Right atrium auricular region (tissue), 2 donors: ENCODE data around the gene PSME1. TPM values are rescaled to one million over a fixed set of nuclear protein-coding genes. Genes with fewer than 3 reads are reported as not detected.
A peak's percentile ranks its signal among the peaks of the same experiment; 100 is the strongest.

Experiments
- DNase-seq: peaks from one replicate; pipeline ENCODE4 v3.0.0-alpha.2; 2019; ENCODE audit warnings: low spot score
- H3K27ac ChIP-seq, 2 donors: fragments of 200-600 bp; sonication (generic); 1 replicate in 1 of 2; 2 replicates in 1 of 2; pipeline ENCODE4 v1.5.1; 2016 to 2019
- H3K27me3 ChIP-seq, 2 donors: fragments of 200-600 bp; sonication (generic); one replicate each; pipeline versions ENCODE4 v1.5.1 to v1.6.0; 2017 to 2019
- H3K36me3 ChIP-seq: fragments of 200-600 bp; sonication (generic); one replicate; pipeline ENCODE4 v1.5.1; 2016
- H3K4me1 ChIP-seq, 2 donors: fragments of 200-600 bp; sonication (generic); one replicate each; pipeline versions ENCODE4 v1.5.1 to v1.6.0; 2017 to 2019
- H3K4me3 ChIP-seq, 2 donors: fragments of 200-600 bp; sonication (generic); 1 replicate in 1 of 2; 2 replicates in 1 of 2; pipeline ENCODE4 v1.5.1; 2017 to 2019; ENCODE audit warnings: mild to moderate bottlenecking in 1 of 2, moderate library complexity in 1 of 2
- H3K9me3 ChIP-seq, 2 donors: fragments of 200-600 bp; sonication (generic); one replicate each; pipeline ENCODE4 v1.5.1; 2019
- total RNA-seq, 2 donors: library from RNA; depleted of rRNA; stranded (reverse); fragments of >200 nt; gene quantifications; one replicate each; pipeline ENCODE4 v1.1.0, GENCODE V29; 2016
- TF ChIP-seq, protein P1 (sequence below), 2 donors: fragments of 200-600 bp; sonication (generic); IDR thresholded peaks; one replicate each; pipeline ENCODE4 v1.5.1; 2019; ENCODE audit warnings: antibody characterized with exemption in 2 of 2

Gene PSME1
- total RNA-seq, 2 donors from 2014 or later, result 72.9 to 112 TPM

DNA sequence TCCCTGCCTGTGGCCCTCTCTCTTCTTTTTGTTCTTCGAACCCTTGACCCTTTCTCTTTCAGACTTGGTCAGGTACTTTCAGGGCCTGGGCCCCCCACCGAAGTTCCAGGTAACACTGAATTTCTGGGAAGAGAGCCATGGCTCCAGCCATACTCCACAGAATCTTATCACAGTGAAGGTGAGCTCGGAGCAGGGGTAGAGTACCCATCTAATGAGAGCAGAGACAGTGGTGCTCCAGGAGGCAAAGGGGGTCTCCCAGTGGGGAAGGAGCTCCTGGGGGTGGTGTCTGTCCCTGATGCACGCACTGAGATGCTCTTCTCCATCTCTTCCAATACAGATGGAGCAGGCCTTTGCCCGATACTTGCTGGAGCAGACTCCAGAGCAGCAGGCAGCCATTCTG lies 29.8 kb downstream of the PSME1 start:
- no peak for DNase-seq
- TF ChIP-seq, protein P1, sequence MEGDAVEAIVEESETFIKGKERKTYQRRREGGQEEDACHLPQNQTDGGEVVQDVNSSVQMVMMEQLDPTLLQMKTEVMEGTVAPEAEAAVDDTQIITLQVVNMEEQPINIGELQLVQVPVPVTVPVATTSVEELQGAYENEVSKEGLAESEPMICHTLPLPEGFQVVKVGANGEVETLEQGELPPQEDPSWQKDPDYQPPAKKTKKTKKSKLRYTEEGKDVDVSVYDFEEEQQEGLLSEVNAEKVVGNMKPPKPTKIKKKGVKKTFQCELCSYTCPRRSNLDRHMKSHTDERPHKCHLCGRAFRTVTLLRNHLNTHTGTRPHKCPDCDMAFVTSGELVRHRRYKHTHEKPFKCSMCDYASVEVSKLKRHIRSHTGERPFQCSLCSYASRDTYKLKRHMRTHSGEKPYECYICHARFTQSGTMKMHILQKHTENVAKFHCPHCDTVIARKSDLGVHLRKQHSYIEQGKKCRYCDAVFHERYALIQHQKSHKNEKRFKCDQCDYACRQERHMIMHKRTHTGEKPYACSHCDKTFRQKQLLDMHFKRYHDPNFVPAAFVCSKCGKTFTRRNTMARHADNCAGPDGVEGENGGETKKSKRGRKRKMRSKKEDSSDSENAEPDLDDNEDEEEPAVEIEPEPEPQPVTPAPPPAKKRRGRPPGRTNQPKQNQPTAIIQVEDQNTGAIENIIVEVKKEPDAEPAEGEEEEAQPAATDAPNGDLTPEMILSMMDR (IDR thresholded peaks at IDR 0.05), result no peak
- Histone ChIP-seq H3K36me3 (peaks cover 58% of the 10 kb centered on the region), H3K27ac (no peak overlapping the region), H3K27me3 (no peaks in the 10 kb centered on the region), H3K4me3 (no peak overlapping the region), H3K9me3 (no peaks in the 10 kb centered on the region), H3K4me1 (peaks cover 0 to 25% of the 10 kb centered on the region in 2 donors)

DNA sequence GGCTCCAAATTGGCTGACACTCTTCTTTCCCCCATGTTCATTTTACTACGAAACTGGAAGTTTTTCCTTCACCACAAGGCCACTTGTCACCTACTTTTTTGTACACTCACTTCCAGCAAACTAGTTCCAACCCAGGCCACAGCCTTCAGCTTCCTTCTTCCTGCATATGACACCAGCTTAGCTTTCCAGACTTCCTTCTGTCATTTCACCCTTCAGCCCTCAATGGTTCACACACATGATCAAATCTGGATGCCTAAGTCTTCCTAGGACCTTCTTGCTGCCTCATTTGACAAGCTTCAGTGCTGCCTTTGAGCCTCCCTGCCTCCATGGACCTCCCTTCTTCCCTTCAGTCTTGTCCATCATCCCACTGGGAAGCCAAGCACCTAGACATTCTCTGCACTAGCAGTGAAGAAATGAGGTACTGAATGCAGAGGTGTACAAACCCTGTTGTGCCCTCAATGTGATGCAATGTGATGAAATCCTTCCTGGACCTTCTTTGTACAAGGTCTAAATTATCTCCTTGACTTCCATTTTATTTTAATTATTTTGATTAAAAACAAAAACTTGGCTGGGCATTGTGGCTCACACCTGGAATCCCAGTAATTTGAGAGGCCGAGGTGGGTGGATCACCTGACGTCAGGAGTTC lies 31.6 kb downstream of the PSME1 start:
- H3K27me3 ChIP-seq, result no peaks in the 10 kb centered on the region
- peaks cover 0 to 24% of the 10 kb centered on the region in 2 donors for H3K4me1 ChIP-seq
- TF ChIP-seq, protein P1 (IDR thresholded peaks at IDR 0.05), result no peak
- DNase-seq, result no peak
- no peaks in the 10 kb centered on the region for H3K9me3 ChIP-seq
- H3K36me3 ChIP-seq, result peaks cover 58% of the 10 kb centered on the region
- no peak overlapping the region for H3K4me3 ChIP-seq
- no peak overlapping the region for H3K27ac ChIP-seq

DNA sequence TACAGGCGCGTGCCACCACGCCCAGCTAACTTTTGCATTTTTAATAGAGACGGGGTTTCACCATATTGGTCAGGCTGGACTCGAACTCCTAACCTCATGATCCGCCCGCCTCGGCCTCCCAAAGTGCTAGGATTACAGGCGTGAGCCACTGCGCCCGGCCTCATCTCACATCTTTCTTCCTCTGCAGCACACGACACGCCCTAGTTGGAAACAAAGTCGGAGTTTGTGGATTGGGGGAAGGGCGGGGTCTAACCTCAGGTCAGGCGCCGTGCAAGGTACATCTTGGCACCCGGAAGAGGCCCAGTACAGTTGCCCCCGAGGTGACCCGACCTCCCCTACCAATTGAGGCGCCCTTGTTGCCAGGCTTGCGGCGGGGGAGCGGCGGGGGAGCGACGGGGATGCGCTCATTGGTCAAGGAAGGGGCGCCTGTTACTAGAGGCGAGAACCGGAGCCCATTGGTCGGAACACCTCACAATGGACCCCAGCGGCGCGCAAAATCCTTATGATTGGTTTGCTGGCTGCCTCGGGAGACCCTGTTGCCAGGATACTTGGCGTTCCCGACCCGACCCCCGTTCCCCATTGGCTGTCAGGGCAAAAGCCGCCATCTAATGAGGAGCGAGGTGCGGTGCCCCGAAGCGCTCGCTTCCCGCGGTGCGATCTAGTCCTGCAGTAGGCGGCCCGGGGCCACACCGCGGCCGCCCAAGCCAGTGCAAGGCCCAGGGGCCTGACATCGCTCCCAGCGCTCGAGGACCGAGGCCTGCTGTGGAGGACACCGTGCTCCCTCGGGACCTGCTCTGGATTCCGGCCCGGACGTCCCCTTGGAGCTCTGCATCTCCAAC lies 35.6 kb downstream of the PSME1 start, which contains the start of gene REC8:
Gene REC8 (plus strand): TSS at position 659 of the 839 bp plus-strand sequence. CDS start 473 bp downstream, outside the sequence.
- no peak within 1 kb of the TSS for H3K27ac ChIP-seq
- DNase-seq, result peak; percentile 89
- TF ChIP-seq, protein P1 (IDR thresholded peaks at IDR 0.05), result no peak
- H3K36me3 ChIP-seq, result peaks cover 18% of the 10 kb centered on the region
- H3K4me1 ChIP-seq, result peaks cover 0 to 9% of the 10 kb centered on the region in 2 donors
- H3K9me3 ChIP-seq, result no peaks in the 10 kb centered on the region
- peak within 1 kb of the TSS; percentile 12 to 40 for H3K4me3 ChIP-seq
- no peaks in the 10 kb centered on the region for H3K27me3 ChIP-seq

DNA sequence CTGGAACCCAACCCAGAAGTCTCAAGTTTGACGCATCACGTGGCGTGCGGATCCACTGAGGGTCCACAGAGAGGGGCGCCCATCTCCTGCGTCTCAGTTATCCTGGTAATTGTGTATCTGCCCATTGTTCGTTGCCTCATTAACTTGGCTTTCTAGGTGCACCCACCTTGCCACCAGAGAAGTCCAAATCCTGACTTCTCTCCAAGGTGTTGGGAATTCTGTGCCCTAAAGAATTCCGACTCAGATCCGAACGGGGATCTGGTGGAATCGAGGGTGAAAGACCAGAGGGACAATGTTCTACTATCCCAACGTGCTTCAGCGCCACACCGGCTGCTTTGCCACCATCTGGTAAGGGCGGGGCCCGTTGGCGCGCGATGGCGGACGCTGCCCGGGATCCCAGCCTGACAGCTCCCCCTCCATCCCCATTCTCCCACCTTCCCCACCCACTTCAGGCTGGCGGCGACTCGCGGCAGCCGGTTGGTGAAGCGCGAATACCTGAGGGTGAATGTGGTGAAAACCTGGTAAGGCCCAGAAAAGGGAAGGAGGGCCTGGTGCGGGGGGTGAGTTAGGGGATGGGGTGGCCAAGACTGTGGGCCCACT lies 36.4 kb downstream of the PSME1 start:
- H3K9me3 ChIP-seq, result no peaks in the 10 kb centered on the region
- peaks cover 0 to 9% of the 10 kb centered on the region in 2 donors for H3K4me1 ChIP-seq
- H3K4me3 ChIP-seq, result peak overlapping the region; percentile 12 to 40
- no peak for DNase-seq
- no peaks in the 10 kb centered on the region for H3K27me3 ChIP-seq
- H3K36me3 ChIP-seq, result peaks cover 11% of the 10 kb centered on the region
- TF ChIP-seq, protein P1 (IDR thresholded peaks at IDR 0.05), result no peak
- no peak overlapping the region for H3K27ac ChIP-seq

DNA sequence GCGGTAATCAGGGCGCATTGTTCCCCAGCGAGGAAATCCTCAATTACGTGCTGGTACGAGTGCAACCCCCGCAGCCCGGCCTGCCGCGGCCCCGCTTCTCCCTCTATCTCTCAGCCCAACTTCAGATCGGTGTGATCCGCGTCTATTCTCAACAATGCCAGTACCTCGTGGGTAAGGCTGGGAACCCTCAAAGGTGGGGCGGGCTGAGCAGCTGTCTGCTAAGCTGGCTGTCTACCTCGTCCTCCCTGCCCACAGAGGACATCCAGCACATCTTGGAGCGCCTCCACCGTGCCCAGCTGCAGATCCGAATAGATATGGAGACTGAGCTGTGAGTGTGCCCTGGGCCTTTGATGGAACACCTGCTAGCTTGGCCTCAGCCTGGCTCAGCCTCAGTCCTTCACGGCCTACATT lies 36.9 kb downstream of the PSME1 start:
- peaks cover 6% of the 10 kb centered on the region for H3K36me3 ChIP-seq
- no peak for DNase-seq
- no peak overlapping the region for H3K27ac ChIP-seq
- peaks cover 0 to 9% of the 10 kb centered on the region in 2 donors for H3K4me1 ChIP-seq
- H3K4me3 ChIP-seq, result peak overlapping the region in 1 of 2 donors; percentile 40
- H3K9me3 ChIP-seq, result no peaks in the 10 kb centered on the region
- H3K27me3 ChIP-seq, result no peaks in the 10 kb centered on the region
- TF ChIP-seq, protein P1 (IDR thresholded peaks at IDR 0.05), result no peak
